ENCODE measurements around the gene AQP12A. TPM values are rescaled to one million over a fixed set of nuclear protein-coding genes. Genes with fewer than 3 reads are reported as not detected.

The AQP12A gene
- total and polyA plus RNA-seq, 2 experiments from 2014 or later, result not detected

DNA sequence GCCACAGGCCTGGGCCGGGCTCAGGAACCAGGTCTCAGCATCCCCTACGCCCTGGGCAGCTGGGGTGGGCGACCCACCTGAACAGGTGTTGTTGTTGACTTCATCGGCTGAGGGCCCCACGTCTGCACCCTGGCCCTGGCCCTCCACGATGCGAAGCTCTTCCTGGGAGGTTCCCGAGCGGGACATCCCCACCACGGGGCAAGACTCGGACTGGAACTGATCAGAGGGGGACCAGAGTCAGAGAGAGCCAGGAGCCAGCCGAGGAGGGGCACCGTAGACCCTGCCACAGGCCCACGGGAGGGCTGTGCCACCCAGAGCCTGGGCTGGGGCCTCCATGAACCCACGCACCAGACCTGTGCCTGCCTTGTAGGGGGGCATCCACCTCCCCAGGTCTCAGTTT is 54.3 kb downstream of the AQP12A start:
- TF ChIP-seq ZNF114 (CRISPR knock-in tag; IDR thresholded peaks at IDR 0.05) (no peak), ZNF331 (CRISPR knock-in tag; IDR thresholded peaks at IDR 0.05; ENCODE audit: low read depth) (no peak), CREB1 (CRISPR knock-in tag; IDR thresholded peaks at IDR 0.05; ENCODE audit: low read depth) (no peak), EZH2phosphoT487 (IDR thresholded peaks at IDR 0.05; ENCODE audit: unreplicated experiment) (no peak), POLR2AphosphoS5 (IDR thresholded peaks at IDR 0.05; ENCODE audit: low read depth) (no peak), JUNB (IDR thresholded peaks at IDR 0.05; ENCODE audit: unreplicated experiment) (no peak), EZH2 (IDR thresholded peaks at IDR 0.05; ENCODE audit: low read depth, unreplicated experiment) (no peak), STAT1 (IDR thresholded peaks at IDR 0.05; ENCODE audit: unreplicated experiment) (no peak)
- TF ChIP-seq, protein P1, sequence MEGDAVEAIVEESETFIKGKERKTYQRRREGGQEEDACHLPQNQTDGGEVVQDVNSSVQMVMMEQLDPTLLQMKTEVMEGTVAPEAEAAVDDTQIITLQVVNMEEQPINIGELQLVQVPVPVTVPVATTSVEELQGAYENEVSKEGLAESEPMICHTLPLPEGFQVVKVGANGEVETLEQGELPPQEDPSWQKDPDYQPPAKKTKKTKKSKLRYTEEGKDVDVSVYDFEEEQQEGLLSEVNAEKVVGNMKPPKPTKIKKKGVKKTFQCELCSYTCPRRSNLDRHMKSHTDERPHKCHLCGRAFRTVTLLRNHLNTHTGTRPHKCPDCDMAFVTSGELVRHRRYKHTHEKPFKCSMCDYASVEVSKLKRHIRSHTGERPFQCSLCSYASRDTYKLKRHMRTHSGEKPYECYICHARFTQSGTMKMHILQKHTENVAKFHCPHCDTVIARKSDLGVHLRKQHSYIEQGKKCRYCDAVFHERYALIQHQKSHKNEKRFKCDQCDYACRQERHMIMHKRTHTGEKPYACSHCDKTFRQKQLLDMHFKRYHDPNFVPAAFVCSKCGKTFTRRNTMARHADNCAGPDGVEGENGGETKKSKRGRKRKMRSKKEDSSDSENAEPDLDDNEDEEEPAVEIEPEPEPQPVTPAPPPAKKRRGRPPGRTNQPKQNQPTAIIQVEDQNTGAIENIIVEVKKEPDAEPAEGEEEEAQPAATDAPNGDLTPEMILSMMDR (conservative IDR thresholded peaks at IDR 0.05; ENCODE audit: low read depth in 2 of 2), result no peak
- TF ChIP-seq, protein P2, sequence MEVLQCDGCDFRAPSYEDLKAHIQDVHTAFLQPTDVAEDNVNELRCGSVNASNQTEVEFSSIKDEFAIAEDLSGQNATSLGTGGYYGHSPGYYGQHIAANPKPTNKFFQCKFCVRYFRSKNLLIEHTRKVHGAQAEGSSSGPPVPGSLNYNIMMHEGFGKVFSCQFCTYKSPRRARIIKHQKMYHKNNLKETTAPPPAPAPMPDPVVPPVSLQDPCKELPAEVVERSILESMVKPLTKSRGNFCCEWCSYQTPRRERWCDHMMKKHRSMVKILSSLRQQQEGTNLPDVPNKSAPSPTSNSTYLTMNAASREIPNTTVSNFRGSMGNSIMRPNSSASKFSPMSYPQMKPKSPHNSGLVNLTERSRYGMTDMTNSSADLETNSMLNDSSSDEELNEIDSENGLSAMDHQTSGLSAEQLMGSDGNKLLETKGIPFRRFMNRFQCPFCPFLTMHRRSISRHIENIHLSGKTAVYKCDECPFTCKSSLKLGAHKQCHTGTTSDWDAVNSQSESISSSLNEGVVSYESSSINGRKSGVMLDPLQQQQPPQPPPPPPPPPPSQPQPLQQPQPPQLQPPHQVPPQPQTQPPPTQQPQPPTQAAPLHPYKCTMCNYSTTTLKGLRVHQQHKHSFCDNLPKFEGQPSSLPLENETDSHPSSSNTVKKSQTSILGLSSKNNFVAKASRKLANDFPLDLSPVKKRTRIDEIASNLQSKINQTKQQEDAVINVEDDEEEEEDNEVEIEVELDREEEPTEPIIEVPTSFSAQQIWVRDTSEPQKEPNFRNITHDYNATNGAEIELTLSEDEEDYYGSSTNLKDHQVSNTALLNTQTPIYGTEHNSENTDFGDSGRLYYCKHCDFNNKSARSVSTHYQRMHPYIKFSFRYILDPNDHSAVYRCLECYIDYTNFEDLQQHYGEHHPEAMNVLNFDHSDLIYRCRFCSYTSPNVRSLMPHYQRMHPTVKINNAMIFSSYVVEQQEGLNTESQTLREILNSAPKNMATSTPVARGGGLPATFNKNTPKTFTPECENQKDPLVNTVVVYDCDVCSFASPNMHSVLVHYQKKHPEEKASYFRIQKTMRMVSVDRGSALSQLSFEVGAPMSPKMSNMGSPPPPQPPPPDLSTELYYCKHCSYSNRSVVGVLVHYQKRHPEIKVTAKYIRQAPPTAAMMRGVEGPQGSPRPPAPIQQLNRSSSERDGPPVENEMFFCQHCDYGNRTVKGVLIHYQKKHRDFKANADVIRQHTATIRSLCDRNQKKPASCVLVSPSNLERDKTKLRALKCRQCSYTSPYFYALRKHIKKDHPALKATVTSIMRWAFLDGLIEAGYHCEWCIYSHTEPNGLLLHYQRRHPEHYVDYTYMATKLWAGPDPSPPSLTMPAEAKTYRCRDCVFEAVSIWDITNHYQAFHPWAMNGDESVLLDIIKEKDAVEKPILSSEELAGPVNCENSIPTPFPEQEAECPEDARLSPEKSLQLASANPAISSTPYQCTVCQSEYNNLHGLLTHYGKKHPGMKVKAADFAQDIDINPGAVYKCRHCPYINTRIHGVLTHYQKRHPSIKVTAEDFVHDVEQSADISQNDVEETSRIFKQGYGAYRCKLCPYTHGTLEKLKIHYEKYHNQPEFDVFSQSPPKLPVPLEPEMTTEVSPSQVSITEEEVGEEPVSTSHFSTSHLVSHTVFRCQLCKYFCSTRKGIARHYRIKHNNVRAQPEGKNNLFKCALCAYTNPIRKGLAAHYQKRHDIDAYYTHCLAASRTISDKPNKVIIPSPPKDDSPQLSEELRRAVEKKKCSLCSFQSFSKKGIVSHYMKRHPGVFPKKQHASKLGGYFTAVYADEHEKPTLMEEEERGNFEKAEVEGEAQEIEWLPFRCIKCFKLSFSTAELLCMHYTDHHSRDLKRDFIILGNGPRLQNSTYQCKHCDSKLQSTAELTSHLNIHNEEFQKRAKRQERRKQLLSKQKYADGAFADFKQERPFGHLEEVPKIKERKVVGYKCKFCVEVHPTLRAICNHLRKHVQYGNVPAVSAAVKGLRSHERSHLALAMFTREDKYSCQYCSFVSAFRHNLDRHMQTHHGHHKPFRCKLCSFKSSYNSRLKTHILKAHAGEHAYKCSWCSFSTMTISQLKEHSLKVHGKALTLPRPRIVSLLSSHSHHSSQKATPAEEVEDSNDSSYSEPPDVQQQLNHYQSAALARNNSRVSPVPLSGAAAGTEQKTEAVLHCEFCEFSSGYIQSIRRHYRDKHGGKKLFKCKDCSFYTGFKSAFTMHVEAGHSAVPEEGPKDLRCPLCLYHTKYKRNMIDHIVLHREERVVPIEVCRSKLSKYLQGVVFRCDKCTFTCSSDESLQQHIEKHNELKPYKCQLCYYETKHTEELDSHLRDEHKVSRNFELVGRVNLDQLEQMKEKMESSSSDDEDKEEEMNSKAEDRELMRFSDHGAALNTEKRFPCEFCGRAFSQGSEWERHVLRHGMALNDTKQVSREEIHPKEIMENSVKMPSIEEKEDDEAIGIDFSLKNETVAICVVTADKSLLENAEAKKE (CRISPR knock-in tag; IDR thresholded peaks at IDR 0.05), result no peak
- TF ChIP-seq, protein P3, sequence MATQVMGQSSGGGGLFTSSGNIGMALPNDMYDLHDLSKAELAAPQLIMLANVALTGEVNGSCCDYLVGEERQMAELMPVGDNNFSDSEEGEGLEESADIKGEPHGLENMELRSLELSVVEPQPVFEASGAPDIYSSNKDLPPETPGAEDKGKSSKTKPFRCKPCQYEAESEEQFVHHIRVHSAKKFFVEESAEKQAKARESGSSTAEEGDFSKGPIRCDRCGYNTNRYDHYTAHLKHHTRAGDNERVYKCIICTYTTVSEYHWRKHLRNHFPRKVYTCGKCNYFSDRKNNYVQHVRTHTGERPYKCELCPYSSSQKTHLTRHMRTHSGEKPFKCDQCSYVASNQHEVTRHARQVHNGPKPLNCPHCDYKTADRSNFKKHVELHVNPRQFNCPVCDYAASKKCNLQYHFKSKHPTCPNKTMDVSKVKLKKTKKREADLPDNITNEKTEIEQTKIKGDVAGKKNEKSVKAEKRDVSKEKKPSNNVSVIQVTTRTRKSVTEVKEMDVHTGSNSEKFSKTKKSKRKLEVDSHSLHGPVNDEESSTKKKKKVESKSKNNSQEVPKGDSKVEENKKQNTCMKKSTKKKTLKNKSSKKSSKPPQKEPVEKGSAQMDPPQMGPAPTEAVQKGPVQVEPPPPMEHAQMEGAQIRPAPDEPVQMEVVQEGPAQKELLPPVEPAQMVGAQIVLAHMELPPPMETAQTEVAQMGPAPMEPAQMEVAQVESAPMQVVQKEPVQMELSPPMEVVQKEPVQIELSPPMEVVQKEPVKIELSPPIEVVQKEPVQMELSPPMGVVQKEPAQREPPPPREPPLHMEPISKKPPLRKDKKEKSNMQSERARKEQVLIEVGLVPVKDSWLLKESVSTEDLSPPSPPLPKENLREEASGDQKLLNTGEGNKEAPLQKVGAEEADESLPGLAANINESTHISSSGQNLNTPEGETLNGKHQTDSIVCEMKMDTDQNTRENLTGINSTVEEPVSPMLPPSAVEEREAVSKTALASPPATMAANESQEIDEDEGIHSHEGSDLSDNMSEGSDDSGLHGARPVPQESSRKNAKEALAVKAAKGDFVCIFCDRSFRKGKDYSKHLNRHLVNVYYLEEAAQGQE (IDR thresholded peaks at IDR 0.05; ENCODE audit: unreplicated experiment), result no peak
- no peaks in the 10 kb centered on the region for H3F3A ChIP-seq (replicated peaks; ENCODE audit: low read depth)
- H3K27me3 Mint-ChIP-seq (ENCODE audit: insufficient read depth, low read depth, poor library complexity), result peaks cover 38% of the 10 kb centered on the region
- H3K4me2 ChIP-seq, result no peak overlapping the region
- no peaks in the 10 kb centered on the region for H3K4me1 Mint-ChIP-seq
- peaks cover 12% of the 10 kb centered on the region; the same call in 1 of the 2 replicates for H3K36me3 ChIP-seq (ENCODE audit: insufficient read depth)
- H2AFZ ChIP-seq, result no peak overlapping the region
- no peaks in the 10 kb centered on the region; the same call in 2 of the 3 replicates for H3K9me3 Mint-ChIP-seq
- no peak overlapping the region for H3K4me3 ChIP-seq
- no peak overlapping the region for H3K27ac ChIP-seq (ENCODE audit: low read depth)
- no peaks in the 10 kb centered on the region for H3K4me1 ChIP-seq (ENCODE audit: insufficient read depth)
- DNase-seq (ENCODE audit: low spot score), result no peak
- H3K36me3 Mint-ChIP-seq (ENCODE audit: low read depth), result peaks cover 87% of the 10 kb centered on the region
- no peaks in the 10 kb centered on the region for H4K20me1 ChIP-seq (replicated peaks; ENCODE audit: insufficient read depth)
- H3K27me3 ChIP-seq (ENCODE audit: insufficient read depth), result no peaks in the 10 kb centered on the region
- no peak overlapping the region for H3K4me3 Mint-ChIP-seq
- H3K9me2 ChIP-seq (ENCODE audit: insufficient read depth), result no peaks in the 10 kb centered on the region
- no peak overlapping the region for H3K27ac Mint-ChIP-seq
- no peaks in the 10 kb centered on the region for H3K79me2 ChIP-seq (replicated peaks; ENCODE audit: insufficient read depth)
- no peak for ATAC-seq
